ENCODE measurements around the gene ZBTB4. TPM values are rescaled to one million over a fixed set of nuclear protein-coding genes. Genes with fewer than 3 reads are reported as not detected.

Gene ZBTB4
- total RNA-seq, 1 donor from 2014 or later, result 13.6 TPM

DNA sequence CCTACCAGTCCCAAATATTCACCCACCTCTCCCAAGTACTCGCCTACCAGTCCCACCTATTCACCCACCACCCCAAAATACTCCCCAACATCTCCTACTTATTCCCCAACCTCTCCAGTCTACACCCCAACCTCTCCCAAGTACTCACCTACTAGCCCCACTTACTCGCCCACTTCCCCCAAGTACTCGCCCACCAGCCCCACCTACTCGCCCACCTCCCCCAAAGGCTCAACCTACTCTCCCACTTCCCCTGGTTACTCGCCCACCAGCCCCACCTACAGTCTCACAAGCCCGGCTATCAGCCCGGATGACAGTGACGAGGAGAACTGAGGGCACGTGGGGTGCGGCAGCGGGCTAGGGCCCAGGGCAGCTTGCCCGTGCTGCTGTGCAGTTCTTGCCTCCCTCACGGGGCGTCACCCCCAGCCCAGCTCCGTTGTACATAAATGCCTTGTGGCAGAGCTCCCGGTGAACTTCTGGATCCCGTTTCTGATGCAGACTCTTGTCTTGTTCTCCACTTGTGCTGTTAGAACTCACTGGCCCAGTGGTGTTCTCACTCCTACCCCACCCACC, 34.5 kb upstream of the ZBTB4 start:
- Mint-ChIP-seq H3K4me1 (no peaks in the 10 kb centered on the region), H3K27me3 (ENCODE audit: low read depth) (no peaks in the 10 kb centered on the region), H3K4me3 (no peak overlapping the region), H3K36me3 (ENCODE audit: low read depth) (peaks cover 9% of the 10 kb centered on the region), H3K9me3 (no peaks in the 10 kb centered on the region), H3K27ac (ENCODE audit: unreplicated experiment) (no peak overlapping the region)
- DNase-seq (ENCODE audit: low read depth, low spot score), result no peak
- TF ChIP-seq, protein P1, sequence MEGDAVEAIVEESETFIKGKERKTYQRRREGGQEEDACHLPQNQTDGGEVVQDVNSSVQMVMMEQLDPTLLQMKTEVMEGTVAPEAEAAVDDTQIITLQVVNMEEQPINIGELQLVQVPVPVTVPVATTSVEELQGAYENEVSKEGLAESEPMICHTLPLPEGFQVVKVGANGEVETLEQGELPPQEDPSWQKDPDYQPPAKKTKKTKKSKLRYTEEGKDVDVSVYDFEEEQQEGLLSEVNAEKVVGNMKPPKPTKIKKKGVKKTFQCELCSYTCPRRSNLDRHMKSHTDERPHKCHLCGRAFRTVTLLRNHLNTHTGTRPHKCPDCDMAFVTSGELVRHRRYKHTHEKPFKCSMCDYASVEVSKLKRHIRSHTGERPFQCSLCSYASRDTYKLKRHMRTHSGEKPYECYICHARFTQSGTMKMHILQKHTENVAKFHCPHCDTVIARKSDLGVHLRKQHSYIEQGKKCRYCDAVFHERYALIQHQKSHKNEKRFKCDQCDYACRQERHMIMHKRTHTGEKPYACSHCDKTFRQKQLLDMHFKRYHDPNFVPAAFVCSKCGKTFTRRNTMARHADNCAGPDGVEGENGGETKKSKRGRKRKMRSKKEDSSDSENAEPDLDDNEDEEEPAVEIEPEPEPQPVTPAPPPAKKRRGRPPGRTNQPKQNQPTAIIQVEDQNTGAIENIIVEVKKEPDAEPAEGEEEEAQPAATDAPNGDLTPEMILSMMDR (conservative IDR thresholded peaks at IDR 0.05), result no peak

DNA sequence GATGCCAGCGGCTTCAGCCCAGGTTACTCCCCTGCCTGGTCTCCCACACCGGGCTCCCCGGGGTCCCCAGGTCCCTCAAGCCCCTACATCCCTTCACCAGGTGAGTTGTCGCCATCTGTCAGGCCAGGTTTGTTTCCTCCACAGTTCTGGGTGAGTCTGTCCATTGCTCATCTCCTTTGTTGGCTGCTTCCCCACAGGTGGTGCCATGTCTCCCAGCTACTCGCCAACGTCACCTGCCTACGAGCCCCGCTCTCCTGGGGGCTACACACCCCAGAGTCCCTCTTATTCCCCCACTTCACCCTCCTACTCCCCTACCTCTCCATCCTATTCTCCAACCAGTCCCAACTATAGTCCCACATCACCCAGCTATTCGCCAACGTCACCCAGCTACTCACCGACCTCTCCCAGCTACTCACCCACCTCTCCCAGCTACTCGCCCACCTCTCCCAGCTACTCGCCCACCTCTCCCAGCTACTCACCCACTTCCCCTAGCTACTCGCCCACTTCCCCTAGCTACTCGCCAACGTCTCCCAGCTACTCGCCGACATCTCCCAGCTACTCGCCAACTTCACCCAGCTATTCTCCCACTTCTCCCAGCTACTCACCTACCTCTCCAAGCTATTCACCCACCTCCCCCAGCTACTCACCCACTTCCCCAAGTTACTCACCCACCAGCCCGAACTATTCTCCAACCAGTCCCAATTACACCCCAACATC, 33.6 kb upstream of the ZBTB4 start:
- TF ChIP-seq, protein P1 (conservative IDR thresholded peaks at IDR 0.05), result no peak
- no peaks in the 10 kb centered on the region for H3K9me3 Mint-ChIP-seq
- no peaks in the 10 kb centered on the region for H3K4me1 Mint-ChIP-seq
- H3K4me3 Mint-ChIP-seq, result no peak overlapping the region
- peaks cover 15% of the 10 kb centered on the region for H3K36me3 Mint-ChIP-seq (ENCODE audit: low read depth)
- no peak for DNase-seq (ENCODE audit: low read depth, low spot score)
- no peaks in the 10 kb centered on the region for H3K27me3 Mint-ChIP-seq (ENCODE audit: low read depth)
- H3K27ac Mint-ChIP-seq (ENCODE audit: unreplicated experiment), result no peak overlapping the region

DNA sequence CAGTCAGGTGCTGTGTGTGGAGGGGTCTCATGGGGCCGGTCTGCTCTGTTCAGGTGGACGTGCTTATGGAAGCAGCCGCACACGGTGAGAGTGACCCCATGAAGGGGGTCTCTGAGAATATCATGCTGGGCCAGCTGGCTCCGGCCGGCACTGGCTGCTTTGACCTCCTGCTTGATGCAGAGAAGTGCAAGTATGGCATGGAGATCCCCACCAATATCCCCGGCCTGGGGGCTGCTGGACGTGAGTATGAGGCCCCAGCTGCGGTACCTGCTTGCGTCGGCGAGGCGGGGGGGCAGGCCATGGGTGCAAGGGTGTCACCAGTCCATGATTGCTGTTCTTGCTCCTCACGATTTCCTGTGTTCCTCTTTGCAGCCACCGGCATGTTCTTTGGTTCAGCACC, 32.7 kb upstream of the ZBTB4 start:
- no peak overlapping the region for H3K4me3 Mint-ChIP-seq
- peaks cover 15% of the 10 kb centered on the region for H3K36me3 Mint-ChIP-seq (ENCODE audit: low read depth)
- H3K27ac Mint-ChIP-seq (ENCODE audit: unreplicated experiment), result no peak overlapping the region
- H3K4me1 Mint-ChIP-seq, result no peaks in the 10 kb centered on the region
- TF ChIP-seq, protein P1 (conservative IDR thresholded peaks at IDR 0.05), result no peak
- H3K27me3 Mint-ChIP-seq (ENCODE audit: low read depth), result no peaks in the 10 kb centered on the region
- DNase-seq (ENCODE audit: low read depth, low spot score), result no peak
- H3K9me3 Mint-ChIP-seq, result no peaks in the 10 kb centered on the region

DNA sequence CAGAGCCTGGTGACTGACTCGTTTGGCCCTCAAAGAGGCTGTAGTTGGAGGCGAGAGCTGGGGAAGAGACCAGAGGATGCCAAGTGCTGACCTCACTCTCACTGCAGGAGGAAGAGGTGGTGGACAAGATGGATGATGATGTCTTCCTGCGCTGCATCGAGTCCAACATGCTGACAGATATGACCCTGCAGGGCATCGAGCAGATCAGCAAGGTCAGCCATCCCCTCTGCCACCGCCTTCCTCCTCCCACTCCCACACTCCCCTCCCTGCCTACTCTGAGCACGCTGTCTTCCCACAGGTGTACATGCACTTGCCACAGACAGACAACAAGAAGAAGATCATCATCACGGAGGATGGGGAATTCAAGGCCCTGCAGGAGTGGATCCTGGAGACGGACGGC, 31.7 kb upstream of the ZBTB4 start:
- no peaks in the 10 kb centered on the region for H3K4me1 Mint-ChIP-seq
- no peak overlapping the region for H3K4me3 Mint-ChIP-seq
- H3K36me3 Mint-ChIP-seq (ENCODE audit: low read depth), result peaks cover 18% of the 10 kb centered on the region
- TF ChIP-seq, protein P1 (conservative IDR thresholded peaks at IDR 0.05), result no peak
- no peaks in the 10 kb centered on the region for H3K9me3 Mint-ChIP-seq
- no peak for DNase-seq (ENCODE audit: low read depth, low spot score)
- H3K27ac Mint-ChIP-seq (ENCODE audit: unreplicated experiment), result no peak overlapping the region
- H3K27me3 Mint-ChIP-seq (ENCODE audit: low read depth), result no peaks in the 10 kb centered on the region

DNA sequence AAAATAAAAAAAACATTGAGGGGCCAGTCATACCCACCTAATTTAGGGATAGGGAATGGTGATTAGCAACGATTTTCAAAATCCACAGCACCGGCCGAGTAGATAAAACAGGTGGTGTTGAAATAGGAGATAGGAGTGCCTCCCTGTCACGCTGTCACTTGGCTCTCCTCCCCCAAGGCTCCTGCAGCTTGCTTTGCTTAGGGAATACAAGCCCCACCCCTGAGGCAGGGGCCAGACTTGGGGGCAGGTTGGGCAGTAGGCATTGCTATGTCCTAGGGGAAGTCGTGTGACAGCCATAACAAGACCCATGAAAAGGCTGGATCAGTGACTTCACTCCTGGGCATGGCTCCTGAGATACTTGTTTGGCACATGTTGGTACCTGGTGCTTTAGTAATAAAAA, 30.5 kb upstream of the ZBTB4 start:
- TF ChIP-seq, protein P1 (conservative IDR thresholded peaks at IDR 0.05), result no peak
- Mint-ChIP-seq H3K36me3 (ENCODE audit: low read depth) (peaks cover 20% of the 10 kb centered on the region), H3K27me3 (ENCODE audit: low read depth) (no peaks in the 10 kb centered on the region), H3K27ac (ENCODE audit: unreplicated experiment) (no peak overlapping the region), H3K9me3 (no peaks in the 10 kb centered on the region), H3K4me1 (no peaks in the 10 kb centered on the region), H3K4me3 (no peak overlapping the region)
- no peak for DNase-seq (ENCODE audit: low read depth, low spot score)

Measured in neural crest cell (in vitro differentiated cells).